Mammary epithelial cell (primary cell): ENCODE data around the gene MYH7.

Source experiments
- CTCF ChIP-seq, 2 donors: IDR thresholded peaks in 1 of 2; conservative IDR thresholded peaks in 1 of 2; 2 replicates each; pipeline ENCODE4 v1.5.1; 2011 to 2012; ENCODE audit warnings: inconsistent platforms in 2 of 2, low read length in 2 of 2, mild to moderate bottlenecking in 2 of 2, control low read depth in 1 of 2, low read depth in 1 of 2; ENCODE audit not compliant: insufficient read depth in 1 of 2; ENCODE audit errors: extremely low read depth in 1 of 2
- EZH2 ChIP-seq: IDR thresholded peaks from 2 replicates; pipeline ENCODE4 v1.6.1; 2012; ENCODE audit warnings: low read length, inconsistent platforms, borderline replicate concordance

GRCh38 chr14:23446291-23446851 lies 10.9 kb upstream of the MYH7 start:
- no peak for TF ChIP-seq EZH2
- TF ChIP-seq CTCF (conservative IDR thresholded peaks at IDR 0.05 in 1 of 2, IDR thresholded peaks at IDR 0.05 in 1 of 2; ENCODE audit: extremely low read depth in 1 of 2, insufficient read depth in 1 of 2, low read depth in 1 of 2, low read length in 2 of 2), result no peak
